Measurements from ENCODE around the gene CEP57L1.

GRCh38 chr6:109073344-109074132 is 21.8 kb upstream of the CEP57L1 start:
- TF ChIP-seq CTCF (IDR thresholded peaks at IDR 0.05) (no peak), POLR2A (IDR thresholded peaks at IDR 0.05) (no peak)

Measured in lower leg skin (tissue), 3 donors.